Measurements from ENCODE around the gene CD8B.
"Not testable (repeated sequence)": the region's sequence is repeated elsewhere in the genome, so short reads cannot be mapped to it uniquely, and the experiment has no call there.

Gene CD8B

GRCh38 chr2:86836915-86837695 is 24.6 kb downstream of the CD8B start:
- DNase-seq (ENCODE audit: low read depth), result peak; percentile 61

GRCh38 chr2:86835548-86835889 is 26.2 kb downstream of the CD8B start:
- not testable (repeated sequence) for DNase-seq (ENCODE audit: low read depth)

- DNase-seq (ENCODE audit: low read depth), result no peak
These were observed 28.4 kb downstream of the CD8B start for GRCh38 chr2:86833315-86833714.

GRCh38 chr2:86832334-86833096 is 29.2 kb downstream of the CD8B start:
- DNase-seq (ENCODE audit: low read depth), result no peak

- DNase-seq (ENCODE audit: low read depth), result no peak
These were observed 30.1 kb downstream of the CD8B start for GRCh38 chr2:86831537-86831936.

GRCh38 chr2:86826951-86827350 is 34.7 kb downstream of the CD8B start:
- DNase-seq (ENCODE audit: low read depth), result no peak

GRCh38 chr2:86825693-86826381 is 35.8 kb downstream of the CD8B start:
- DNase-seq (ENCODE audit: low read depth), result no peak

GRCh38 chr2:86825036-86825692 is 36.5 kb downstream of the CD8B start:
- no peak for DNase-seq (ENCODE audit: low read depth)

GRCh38 chr2:86822668-86823345 is 38.9 kb downstream of the CD8B start:
- DNase-seq (ENCODE audit: low read depth), result no peak

- DNase-seq (ENCODE audit: low read depth), result no peak
These were observed 39.8 kb downstream of the CD8B start for GRCh38 chr2:86821842-86822241.

GRCh38 chr2:86821306-86821705 is 40.4 kb downstream of the CD8B start:
- no peak for DNase-seq (ENCODE audit: low read depth)

- DNase-seq (ENCODE audit: low read depth), result no peak
These were observed 42.7 kb downstream of the CD8B start for GRCh38 chr2:86818957-86819356.

GRCh38 chr2:86818114-86818801 is 43.4 kb downstream of the CD8B start:
- DNase-seq (ENCODE audit: low read depth), result no peak

GRCh38 chr2:86815611-86816010 is 46.1 kb downstream of the CD8B start:
- no peak for DNase-seq (ENCODE audit: low read depth)

- DNase-seq (ENCODE audit: low read depth), result no peak
These were observed 52.1 kb downstream of the CD8B start for GRCh38 chr2:86809481-86810121.

GRCh38 chr2:86808315-86809161 is 53.1 kb downstream of the CD8B start:
- peak; percentile 84 for DNase-seq (ENCODE audit: low read depth)

GRCh38 chr2:86807468-86808275 is 54.0 kb downstream of the CD8B start:
- DNase-seq (ENCODE audit: low read depth), result no peak

GRCh38 chr2:86807133-86807467 is 54.6 kb downstream of the CD8B start:
- DNase-seq (ENCODE audit: low read depth), result no peak

Measured in stimulated activated CD4-positive, alpha-beta T cell treated with anti-CD3 and anti-CD28 coated beads, Interleukin-2, amount 100 ng/mL, for 4 hours (primary cell).